Ishikawa (cell line): ENCODE data around the gene FMNL2.

Experiments
- CEBPB ChIP-seq: IDR thresholded peaks from 2 replicates; pipeline ENCODE4 v1.6.1; 2012
- CREB1 ChIP-seq: IDR thresholded peaks from 2 replicates; pipeline ENCODE4 v1.6.1; 2012; ENCODE audit warnings: low read depth
- EP300 ChIP-seq: IDR thresholded peaks from 2 replicates; pipeline ENCODE4 v1.6.1; 2012; ENCODE audit warnings: borderline replicate concordance
- FOXM1 ChIP-seq: IDR thresholded peaks from 2 replicates; pipeline ENCODE4 v1.6.1; 2012; ENCODE audit warnings: low read depth, borderline replicate concordance
- NFIC ChIP-seq: IDR thresholded peaks from 2 replicates; pipeline ENCODE4 v1.6.1; 2012
- RAD21 ChIP-seq: IDR thresholded peaks from 2 replicates; pipeline ENCODE4 v1.6.1; 2012; ENCODE audit warnings: low read depth
- REST ChIP-seq: IDR thresholded peaks from 2 replicates; pipeline ENCODE4 v1.6.1; 2012; ENCODE audit warnings: low read depth, mild to moderate bottlenecking
- TAF1 ChIP-seq: IDR thresholded peaks from 2 replicates; pipeline ENCODE4 v1.6.1; 2012; ENCODE audit warnings: low read depth, mild to moderate bottlenecking
- TEAD4 ChIP-seq: IDR thresholded peaks from 2 replicates; pipeline ENCODE4 v1.6.1; 2012
- USF1 ChIP-seq: IDR thresholded peaks from 2 replicates; pipeline ENCODE4 v1.6.1; 2012
- YY1 ChIP-seq: IDR thresholded peaks from 2 replicates; pipeline ENCODE4 v1.6.1; 2012; ENCODE audit warnings: low read depth
- ZBTB7A ChIP-seq: IDR thresholded peaks from 2 replicates; pipeline ENCODE4 v1.6.1; 2012; ENCODE audit warnings: low read depth

GRCh38 chr2:152624805-152625204 is 289.8 kb downstream of the FMNL2 start:
- no peak for TF ChIP-seq YY1
- TF ChIP-seq USF1, result no peak
- TF ChIP-seq TEAD4, result no peak
- TF ChIP-seq TAF1, result no peak
- TF ChIP-seq REST, result no peak
- TF ChIP-seq ZBTB7A, result no peak
- no peak for TF ChIP-seq RAD21
- TF ChIP-seq CREB1, result no peak
- TF ChIP-seq EP300, result no peak
- TF ChIP-seq CEBPB, result no peak
- no peak for TF ChIP-seq NFIC
- no peak for TF ChIP-seq FOXM1
